ENCODE data around the gene SPTB.

GRCh38 chr14:64849940-64850339 lies 29.8 kb downstream of the SPTB start:
- no peak for TF ChIP-seq CTCF (IDR thresholded peaks at IDR 0.05; ENCODE audit: low read depth, low read length, poor library complexity, severe bottlenecking)
- TF ChIP-seq EZH2phosphoT487 (IDR thresholded peaks at IDR 0.05; ENCODE audit: borderline replicate concordance, low read length): no peak

Measured in DOHH2 (cell line).